ENCODE results near the gene NKX2-2.
"Not testable (repeated sequence)": the region's sequence is repeated elsewhere in the genome, so short reads cannot be mapped to it uniquely, and the experiment has no call there.

The NKX2-2 gene

DNA sequence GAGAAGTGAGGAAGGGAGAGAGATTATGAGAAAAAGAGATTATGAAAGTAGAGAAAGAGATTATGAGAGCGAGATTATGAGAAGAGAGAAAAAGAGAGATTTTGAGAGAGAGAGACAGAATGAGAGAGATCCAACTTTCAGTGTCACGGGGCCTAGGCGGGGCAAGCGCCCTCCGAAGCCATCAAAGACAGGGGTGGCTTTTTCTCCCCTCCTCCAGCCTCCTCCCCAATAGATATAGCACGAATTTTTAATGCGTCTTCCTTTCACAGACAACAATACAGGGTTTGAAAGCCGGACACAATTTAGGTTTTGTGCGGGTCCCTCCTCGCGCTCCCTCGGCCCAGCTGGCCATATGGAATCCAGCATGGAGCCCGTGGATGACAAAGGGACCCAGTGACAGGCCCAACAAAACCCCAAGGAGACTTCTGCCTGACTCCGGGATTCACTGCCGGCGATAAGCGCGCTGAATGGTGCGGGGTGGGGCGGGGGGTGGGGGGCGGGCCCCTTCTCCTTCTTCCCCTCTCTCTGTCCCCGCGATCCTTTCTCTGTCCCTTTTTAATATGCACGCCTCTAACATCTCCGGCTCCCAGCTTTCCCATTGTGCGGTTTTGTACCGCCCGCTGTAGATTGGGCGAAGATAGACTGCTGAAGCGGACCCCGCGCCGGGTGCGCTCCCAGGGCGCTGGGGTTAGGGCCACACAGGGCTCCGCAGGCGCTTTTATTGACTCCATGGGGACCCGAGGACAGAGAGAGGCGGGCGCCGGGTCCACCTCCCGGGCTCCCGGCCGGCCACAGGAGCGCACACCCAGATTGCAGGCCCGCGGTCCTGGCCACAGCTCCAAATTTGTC, 5.4 kb downstream of the NKX2-2 start:
- DNase-seq, result no peak

DNA sequence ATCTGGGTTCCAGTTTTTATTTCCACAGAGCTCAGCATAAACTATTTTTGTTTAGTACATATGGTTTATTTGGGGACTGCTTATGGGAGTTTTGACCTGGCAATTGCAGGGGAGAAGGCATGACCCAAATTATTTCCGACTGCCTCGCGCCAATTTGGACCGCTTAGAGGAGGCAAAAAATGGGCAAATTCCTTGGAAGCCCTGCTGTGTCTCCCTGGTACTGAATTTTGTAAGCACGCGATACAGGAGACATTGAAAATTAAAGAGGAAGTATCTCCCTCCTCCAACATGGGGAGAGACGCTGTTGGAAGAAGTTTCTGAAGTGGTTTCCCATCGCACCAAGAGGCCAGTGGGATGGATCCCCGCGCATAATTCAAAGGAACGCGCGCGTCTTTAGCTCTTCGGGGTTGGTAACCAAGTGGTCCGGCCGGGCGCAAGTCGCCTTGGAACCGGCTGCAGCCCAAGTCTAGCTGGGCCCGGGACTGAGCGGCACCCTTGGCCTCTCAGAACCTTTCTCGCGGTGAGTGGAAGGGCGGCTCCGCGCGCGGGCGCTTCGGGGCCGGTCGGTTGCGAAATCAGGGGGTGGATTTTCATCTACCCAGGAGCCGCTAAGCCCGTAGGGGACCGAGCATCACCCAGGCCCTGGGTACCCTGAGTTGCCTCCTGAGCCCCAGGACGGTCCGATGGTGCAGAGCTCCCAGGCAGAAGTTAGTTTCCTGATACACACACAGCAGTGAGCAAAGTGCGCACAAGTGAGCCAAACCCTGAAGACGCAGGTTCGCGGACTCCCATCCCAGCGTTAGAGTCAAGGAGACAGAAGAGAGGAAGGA, 6.2 kb downstream of the NKX2-2 start:
- no peak for DNase-seq

DNA sequence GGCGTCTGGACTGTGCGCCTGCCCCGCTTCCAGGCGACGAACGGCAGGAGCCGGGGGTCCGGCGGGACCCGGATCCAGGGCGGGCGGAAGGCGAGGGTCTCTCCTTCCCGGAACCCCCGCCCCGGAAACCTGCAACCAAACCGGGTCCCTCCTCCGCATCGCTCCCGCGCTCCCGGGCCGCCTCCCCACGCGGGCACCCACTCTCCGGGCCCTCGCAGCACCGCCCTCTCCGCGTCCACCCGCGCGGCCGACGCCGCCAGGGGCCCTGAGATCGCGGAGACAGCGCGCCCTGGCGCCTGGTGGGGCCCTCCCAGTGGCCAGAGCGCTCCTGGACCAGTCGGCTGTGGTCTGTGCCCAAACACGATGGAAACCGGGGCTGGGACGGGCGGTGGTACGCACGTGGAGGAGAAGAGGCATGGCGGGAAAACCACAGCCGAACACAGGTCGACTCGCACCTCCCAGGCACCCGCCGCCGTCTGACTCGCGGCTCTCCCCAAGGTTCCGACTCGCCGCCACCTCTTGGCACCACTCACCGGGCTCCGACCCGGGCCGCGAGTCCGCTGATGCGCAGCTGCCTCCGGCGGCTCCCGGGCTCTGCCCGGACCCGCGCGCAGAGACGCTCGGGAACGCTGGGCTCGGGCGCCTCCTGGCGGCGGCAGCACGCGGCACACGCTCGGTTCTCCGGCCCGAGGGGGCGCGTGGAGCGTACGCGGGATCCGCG, 7.9 kb downstream of the NKX2-2 start:
- DNase-seq, result peak; percentile 64

DNA sequence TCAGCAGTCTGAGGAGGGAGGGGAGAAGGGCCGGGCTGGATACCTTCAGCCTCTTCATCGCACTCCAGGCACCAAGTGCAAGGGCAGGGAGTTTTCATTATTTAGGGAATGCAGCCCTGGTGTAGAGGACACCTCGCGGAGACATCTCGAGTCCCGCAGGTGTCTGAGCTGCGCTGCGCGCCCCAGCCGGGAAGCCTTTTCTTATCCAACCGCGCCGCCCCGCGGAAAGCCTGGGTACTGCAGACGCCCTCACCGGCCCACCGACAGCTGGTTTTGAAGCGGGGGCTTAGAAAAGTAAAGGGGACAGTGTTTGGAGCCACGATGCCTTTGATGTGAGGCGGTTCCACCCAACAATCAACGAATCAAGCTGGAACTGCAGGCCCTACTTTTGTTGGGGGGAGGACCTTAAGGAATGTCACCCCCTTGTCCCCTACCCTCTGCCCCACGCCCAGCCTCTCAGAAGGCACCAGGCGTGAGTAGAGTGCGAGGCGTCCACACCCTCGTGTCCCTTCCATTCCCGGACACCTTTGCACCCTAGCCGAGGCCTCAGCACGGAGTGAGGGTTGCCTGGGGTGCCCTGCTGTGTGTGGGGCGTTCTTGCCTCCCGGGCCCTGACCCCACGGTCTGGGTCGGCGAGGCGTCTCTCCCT, 8.6 kb downstream of the NKX2-2 start:
- peak; percentile 56 for DNase-seq

DNA sequence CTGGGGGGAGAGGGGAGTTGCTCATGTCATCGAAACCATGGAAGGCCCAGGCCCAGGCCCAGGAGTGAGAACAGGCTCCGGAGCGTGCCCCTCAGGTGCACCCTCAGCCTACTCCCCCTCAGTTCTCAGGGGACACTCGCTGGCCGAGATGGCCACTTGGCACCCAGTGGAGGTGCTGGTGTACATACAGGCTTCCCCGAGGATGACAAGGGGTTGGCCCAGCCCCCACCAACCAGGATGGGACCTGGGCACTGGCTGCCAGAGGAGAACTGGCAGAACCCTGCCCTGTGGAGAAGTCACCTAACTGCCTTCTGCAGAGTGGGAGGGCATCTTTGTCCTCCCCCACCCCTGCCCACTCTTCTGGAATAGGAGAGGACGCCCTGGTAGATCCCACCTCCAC, 9.5 kb downstream of the NKX2-2 start:
- no peak for DNase-seq

DNA sequence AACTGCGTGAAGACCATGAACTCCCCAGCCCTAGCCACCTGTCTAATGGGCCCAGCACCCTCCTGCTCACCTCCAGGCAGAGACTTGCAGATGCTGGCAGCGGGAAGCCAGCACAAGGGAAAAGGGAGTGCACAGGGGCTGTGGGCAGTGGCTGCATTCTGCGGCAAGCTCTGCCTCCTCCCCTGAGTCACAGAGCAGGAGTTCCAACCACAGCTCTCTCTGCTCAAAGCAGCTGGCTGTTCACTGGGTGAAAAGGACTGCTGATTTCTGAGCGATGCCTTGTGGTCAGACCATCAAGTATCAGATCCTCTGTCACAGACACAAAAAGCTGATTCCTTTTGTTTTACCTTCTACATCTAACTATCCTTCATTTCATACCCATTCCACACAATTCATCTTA, 10.5 kb downstream of the NKX2-2 start:
- no peak for DNase-seq

DNA sequence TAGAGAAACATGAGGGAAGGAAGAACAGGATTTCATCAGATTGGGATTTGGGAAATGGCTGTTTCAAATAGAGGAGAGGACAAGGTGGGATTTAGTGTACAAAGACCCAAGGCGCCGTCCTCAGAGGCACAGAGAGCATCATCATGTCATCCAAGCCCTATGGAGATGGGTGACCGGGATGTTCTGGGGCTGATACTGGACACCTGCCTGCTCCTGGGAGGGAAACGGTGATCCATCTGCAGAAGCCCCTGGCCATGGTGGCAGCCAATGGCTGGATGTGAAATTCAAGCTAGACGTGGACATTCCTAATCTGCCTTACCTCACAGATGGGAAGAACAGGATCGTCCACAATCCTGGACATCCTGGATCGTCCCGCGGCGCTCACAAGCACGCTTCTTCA, 12.7 kb downstream of the NKX2-2 start:
- no peak for DNase-seq

DNA sequence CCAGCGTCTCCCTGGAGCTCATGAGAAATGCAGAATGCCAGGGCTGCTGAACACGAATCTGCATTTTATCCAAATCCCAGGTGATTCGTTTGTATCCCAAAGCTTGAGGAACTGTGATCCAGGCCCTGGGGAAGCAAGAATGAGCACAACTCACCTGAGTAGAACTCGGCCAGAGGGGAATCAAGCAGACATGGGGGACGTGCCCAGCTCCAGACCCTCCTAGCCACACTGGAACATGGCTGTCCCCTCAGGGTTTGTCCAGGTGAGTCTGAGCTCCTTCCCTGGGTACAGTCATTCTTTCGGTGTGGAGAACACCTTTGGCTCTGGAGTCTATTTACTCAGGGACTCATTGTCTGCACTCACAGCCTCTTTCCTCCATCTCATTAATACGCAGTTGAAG, 13.3 kb downstream of the NKX2-2 start:
- no peak for DNase-seq

DNA sequence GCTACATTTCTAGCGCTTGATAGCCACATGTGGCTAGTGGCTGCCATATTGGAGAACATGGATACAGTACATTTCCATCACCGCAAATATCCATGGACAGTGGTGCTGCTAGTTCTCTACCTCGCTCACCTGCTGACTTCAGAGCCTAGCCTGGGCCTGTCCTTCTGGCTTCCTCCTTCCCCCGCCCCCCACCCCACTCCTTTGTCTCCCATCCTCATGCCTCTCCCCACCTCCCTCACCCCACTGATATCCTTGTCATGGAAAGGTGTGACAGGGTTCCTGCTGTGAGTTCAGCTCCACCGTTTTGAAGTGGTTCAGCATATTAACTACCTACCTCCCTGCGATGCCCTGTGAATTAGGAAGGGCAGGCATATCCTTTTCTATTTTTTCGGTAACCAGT, 14.2 kb downstream of the NKX2-2 start:
- DNase-seq, result no peak

DNA sequence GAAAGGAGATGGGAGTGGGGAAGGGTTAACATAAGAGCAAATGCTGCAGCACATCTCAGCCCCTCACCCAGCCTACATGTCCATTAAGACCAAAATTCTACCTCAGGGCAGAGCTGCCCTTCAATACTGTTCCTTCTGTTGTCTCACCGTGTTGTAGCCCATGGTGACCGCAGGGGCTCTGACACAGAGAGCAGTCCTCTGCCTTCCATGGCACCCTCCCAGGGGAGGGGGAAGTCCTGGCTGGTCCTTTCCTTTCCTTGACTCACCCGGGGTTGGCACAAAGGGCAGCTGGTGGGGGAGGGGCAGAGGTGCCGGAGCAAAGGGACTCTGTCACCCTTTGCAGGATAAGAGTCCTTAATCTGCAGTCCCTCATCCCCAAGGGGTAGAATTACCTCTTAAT, 15.2 kb downstream of the NKX2-2 start:
- no peak for DNase-seq

DNA sequence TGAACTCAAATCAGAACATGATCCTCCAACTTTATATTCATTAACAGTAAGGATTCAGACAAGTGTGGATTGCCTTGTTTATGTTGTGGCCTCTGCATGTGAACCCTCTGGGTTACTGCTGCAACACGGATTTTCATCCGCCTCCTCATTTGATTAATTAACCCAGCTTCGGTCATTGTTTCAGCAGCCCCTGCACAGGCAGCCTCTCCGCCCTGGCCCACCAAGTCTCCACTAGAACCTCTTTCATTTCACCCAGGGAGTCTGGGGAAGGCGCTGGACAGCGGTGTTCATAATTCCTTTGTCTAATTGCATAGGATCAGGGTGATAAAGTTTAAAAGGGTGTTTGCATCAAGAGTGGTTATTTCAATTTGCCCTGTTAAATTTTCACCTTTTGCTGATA, 15.7 kb downstream of the NKX2-2 start:
- no peak for DNase-seq

DNA sequence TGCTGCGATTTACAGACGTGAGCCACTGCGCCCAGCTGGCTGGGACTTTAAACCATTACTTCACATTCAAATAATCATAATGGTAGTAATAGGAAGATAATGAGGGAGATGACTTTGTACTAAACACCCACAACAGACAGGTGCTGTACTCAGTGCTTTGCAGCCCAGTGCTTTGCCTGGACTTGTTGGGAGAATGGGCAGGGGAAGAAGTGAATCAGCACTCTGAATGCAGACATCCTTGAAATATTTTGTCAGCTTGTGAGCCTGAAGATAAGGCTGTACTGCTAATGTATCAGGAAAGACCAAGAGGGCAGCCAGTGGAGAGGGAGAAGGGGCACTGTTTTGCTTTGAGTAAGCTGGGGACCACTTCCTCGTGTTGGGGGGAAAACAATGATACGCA, 17.4 kb downstream of the NKX2-2 start:
- no peak for DNase-seq

DNA sequence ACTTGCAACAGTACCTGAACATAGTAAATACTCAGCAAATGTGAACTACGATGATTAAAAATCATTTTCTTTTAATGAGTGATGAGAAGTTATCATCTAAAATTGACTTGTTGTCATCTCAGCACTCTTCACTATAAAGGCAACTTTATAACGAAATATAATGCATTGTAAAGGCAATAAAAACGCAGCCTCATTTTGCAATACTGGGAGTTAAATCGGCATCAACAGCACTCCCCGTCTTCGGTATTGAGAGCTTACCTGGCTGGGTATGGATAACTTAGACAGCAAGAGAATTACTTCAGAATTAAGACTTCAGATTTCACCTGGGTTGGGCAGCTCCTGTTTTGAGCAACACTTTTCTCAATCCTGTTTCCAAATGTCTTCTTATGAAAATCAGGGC, 20.8 kb downstream of the NKX2-2 start:
- no peak for DNase-seq

DNA sequence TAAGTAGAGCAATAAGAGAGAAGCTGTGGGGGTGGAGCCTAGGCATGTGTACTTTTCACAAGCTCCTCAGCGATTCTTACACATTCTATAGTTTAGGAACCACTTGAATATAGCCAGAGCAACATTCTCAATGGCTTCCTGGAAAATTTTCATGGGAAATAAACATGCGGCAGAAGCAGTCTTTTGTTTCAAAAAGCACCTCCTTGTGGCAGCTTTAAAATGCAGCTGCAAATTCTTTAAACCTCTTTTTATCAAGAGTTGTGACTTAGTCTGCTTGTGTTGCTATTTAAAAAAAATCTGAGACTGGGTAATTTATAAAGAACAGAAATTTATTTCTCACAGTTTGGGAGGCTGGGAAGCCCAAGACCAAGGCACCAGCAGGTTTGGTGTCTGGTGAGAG, 23.8 kb downstream of the NKX2-2 start:
- no peak for DNase-seq

DNA sequence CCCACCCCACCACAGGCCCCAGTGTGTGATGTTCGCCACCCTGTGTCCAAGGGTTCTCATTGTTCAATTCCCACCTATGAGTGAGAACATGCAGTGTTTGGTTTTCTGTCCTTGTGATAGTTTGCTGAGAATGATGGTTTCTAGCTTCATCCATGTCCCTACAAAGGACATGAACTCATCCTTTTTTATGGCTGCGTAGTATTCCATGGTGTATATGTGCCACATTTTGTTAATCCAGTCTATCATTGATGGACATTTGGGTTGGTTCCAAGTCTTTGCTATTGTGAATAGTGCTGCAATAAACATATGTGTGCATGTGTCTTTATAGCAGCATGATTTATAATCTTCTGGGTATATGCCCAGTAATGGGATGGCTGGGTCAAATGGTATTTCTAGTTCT, 33.7 kb downstream of the NKX2-2 start:
- DNase-seq, result not testable (repeated sequence)

DNA sequence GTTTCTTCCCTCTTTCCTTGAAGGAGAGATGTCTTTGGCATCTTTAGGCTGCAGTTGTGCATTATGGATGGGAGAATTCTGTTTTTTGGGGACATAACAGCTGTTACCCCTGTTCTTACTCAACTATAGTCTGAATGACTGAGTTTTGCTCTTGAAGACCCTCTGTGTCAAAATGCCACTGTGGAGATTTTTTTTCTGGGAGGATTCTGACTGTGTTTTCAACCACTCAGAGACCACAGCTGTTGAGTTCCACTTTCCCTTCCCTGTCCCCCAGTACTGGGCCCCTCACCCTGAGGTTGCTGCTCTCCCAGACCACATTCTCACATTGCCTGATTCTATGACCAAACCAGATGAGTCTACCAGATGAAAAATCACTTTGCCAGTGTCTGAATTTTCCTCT, 48.1 kb downstream of the NKX2-2 start:
- no peak for DNase-seq

DNA sequence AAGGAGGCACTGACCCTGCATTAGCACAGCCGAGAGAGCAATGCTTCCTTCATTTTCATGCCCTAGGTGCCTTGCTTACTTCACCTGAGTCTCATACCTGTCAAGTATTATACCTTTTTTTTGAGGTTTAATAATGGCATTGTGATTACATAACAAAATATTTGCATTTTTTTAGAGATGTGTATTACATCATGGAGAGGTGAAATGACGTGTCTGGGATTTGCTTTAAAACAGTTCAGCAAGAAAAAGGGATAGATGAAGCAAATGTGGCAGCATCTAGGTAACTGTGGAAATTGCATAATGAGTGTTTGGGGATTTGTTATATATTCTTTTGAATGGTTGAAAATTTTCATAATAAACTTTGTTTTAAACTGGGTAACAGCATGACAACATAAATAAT, 48.9 kb downstream of the NKX2-2 start:
- DNase-seq, result no peak

All from NCI-H146 (cell line).